ENCODE data around the gene SUMO4. TPM values are rescaled to one million over a fixed set of nuclear protein-coding genes. Genes with fewer than 3 reads are reported as not detected.

The SUMO4 gene
- total and polyA plus RNA-seq, 4 donors: 0.49 to 6.9 (median 2.9) TPM; not detected in 1

DNA sequence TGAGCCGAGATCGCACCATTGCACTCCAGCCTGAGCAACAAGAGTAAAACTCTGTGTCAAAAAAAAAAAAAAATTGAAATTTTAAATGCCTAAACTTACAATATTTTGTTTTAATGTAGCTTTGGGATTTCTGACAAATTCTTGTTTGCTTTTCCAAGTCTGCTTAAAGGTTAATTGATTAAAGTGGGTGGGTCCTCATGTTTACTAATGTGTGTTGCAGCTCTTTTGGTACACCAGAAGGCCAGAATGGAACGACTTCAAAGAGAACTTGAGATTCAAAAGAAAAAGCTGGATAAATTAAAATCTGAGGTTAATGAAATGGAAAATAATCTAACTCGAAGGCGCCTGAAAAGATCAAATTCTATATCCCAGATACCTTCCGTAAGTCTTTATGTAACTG, 2.7 kb upstream of the SUMO4 start:
- Histone ChIP-seq H3K4me1 (ENCODE audit: control insufficient read depth in 1 of 2, insufficient read depth in 2 of 2, low read length in 2 of 2) (no peaks in the 10 kb centered on the region), H3K4me3 (ENCODE audit: low read length in 2 of 2) (no peak overlapping the region), H3K27ac (ENCODE audit: low read depth in 1 of 2, low read length in 2 of 2) (no peak overlapping the region), H3K27me3 (ENCODE audit: control insufficient read depth in 1 of 2, insufficient read depth in 2 of 2, low read length in 1 of 2) (no peaks in the 10 kb centered on the region), H3K9me3 (ENCODE audit: control insufficient read depth, low read length) (no peaks in the 10 kb centered on the region), H3K36me3 (ENCODE audit: control insufficient read depth in 1 of 2, insufficient read depth in 2 of 2, low read length in 1 of 2) (peaks cover 0 to 4% of the 10 kb centered on the region in 2 donors)
- WGBS, 2 donors: 97% methylated on average over 6 of the region's 6 CpGs
- DNase-seq: no peak
- no peak for ATAC-seq (ENCODE audit: low FRiP score)
- intact Hi-C loops (cut with DNase I): no loop called here

DNA sequence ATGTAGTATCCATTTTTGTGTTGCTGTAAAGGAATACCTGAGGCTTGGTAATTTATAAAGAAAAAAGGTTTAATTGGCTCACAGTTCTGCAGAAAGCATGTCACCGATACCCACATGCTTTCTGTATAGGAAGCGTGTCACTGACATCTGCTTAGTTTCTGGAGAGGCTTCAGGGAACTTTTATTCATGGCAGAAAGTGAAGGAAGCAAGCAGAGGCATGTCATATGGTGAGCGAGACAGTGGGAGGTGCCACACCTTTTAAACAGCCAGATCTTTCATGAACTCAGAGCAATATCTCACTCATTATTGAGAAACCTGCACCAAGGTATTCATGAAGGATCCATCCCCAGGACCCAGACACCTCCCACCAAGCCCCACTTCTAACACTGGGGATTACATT, 3.5 kb downstream of the SUMO4 start:
- intact Hi-C loops (cut with DNase I): no loop called here
- Histone ChIP-seq H3K9me3 (ENCODE audit: control insufficient read depth, low read length) (no peaks in the 10 kb centered on the region), H3K36me3 (ENCODE audit: control insufficient read depth in 1 of 2, insufficient read depth in 2 of 2, low read length in 1 of 2) (peaks cover 4% of the 10 kb centered on the region in 2 donors), H3K4me1 (ENCODE audit: control insufficient read depth in 1 of 2, insufficient read depth in 2 of 2, low read length in 2 of 2) (no peaks in the 10 kb centered on the region), H3K27ac (ENCODE audit: low read depth in 1 of 2, low read length in 2 of 2) (no peak overlapping the region), H3K27me3 (ENCODE audit: control insufficient read depth in 1 of 2, insufficient read depth in 2 of 2, low read length in 1 of 2) (no peaks in the 10 kb centered on the region), H3K4me3 (ENCODE audit: low read length in 2 of 2) (no peak overlapping the region)
- WGBS, 2 donors: 98 to 100% methylated on average over 3 of the region's 3 CpGs
- ATAC-seq (ENCODE audit: low FRiP score) (no peak), DNase-seq (no peak)

DNA sequence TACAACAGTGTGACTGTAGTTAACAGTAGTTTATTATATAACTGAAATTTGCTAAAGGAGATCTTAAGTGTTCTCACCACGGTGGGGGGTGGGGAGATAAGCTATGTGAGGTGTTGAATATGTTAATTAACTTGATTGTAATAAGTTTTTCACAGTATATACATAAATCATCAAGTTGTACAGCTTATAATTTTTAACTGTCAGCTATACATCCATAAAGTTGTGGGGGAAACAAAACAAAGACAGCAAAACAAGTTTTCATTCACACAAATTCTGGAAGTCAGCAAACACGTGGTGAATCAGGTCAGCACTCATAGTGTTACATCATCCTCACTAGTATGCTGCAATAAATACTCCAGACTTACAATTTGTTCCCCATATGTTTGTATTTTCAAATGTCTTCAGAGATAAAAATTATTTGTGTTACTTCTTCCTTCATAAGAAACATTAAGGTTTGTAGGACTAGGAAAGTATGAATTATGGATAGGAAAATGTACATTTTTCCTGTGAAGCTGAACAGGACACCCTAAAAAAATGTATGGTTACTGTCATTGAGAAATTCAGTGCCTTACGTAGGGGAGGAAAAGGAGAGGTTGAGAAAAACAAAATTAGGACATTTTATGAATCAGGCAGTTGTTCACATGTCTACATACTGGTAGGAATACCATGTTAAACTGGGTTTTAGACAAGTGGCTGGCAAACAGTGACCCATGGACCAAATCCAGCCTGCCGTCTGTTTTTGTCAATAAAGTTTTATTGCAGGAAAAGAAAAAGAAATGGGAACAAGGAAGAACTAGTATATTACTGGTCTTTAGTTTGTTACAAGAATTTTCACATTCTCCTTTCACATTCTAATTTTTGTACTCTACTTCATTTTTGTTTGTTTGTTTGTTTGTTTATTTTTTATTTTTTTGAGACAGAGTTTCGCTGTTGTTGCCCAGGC, 6.0 kb downstream of the SUMO4 start:
- Histone ChIP-seq H3K4me1 (ENCODE audit: control insufficient read depth in 1 of 2, insufficient read depth in 2 of 2, low read length in 2 of 2) (no peaks in the 10 kb centered on the region), H3K27ac (ENCODE audit: low read depth in 1 of 2, low read length in 2 of 2) (no peak overlapping the region), H3K27me3 (ENCODE audit: control insufficient read depth in 1 of 2, insufficient read depth in 2 of 2, low read length in 1 of 2) (no peaks in the 10 kb centered on the region), H3K4me3 (ENCODE audit: low read length in 2 of 2) (no peak overlapping the region), H3K36me3 (ENCODE audit: control insufficient read depth in 1 of 2, insufficient read depth in 2 of 2, low read length in 1 of 2) (peaks cover 6 to 15% of the 10 kb centered on the region in 2 donors), H3K9me3 (ENCODE audit: control insufficient read depth, low read length) (no peaks in the 10 kb centered on the region)
- 86 to 87% methylated on average over 5 of the region's 5 CpGs for WGBS, 2 donors
- intact Hi-C loops (cut with DNase I): no loop called here
- no peak for ATAC-seq (ENCODE audit: low FRiP score)
- no peak for DNase-seq

DNA sequence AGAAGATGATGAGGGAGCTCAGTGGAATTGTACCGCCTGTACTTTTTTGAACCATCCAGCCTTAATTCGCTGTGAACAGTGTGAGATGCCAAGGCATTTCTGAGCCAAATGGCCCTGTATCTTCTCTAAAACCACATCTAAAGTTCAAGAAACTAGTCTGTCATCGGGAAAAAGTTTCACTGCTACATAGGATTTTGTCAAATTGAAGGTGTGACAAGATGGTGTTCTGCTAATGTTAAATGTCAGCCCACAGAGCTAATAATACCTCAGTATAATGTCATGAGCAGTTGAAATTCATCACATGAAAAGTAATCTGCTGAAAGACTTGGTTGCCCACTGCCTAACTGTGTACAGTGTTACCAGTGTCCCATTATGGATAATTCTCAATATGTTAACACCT, 9.6 kb downstream of the SUMO4 start:
- no peaks in the 10 kb centered on the region for H3K4me1 ChIP-seq (ENCODE audit: control insufficient read depth in 1 of 2, insufficient read depth in 2 of 2, low read length in 2 of 2)
- no peak for DNase-seq
- ATAC-seq (ENCODE audit: low FRiP score): no peak
- no peaks in the 10 kb centered on the region for H3K9me3 ChIP-seq (ENCODE audit: control insufficient read depth, low read length)
- no peak overlapping the region for H3K4me3 ChIP-seq (ENCODE audit: low read length in 2 of 2)
- peaks cover 6 to 11% of the 10 kb centered on the region in 2 donors for H3K36me3 ChIP-seq (ENCODE audit: control insufficient read depth in 1 of 2, insufficient read depth in 2 of 2, low read length in 1 of 2)
- H3K27ac ChIP-seq (ENCODE audit: low read depth in 1 of 2, low read length in 2 of 2): no peak overlapping the region
- H3K27me3 ChIP-seq (ENCODE audit: control insufficient read depth in 1 of 2, insufficient read depth in 2 of 2, low read length in 1 of 2): no peaks in the 10 kb centered on the region
- intact Hi-C loops (cut with DNase I): no loop called here
- 93 to 94% methylated on average over 3 of the region's 3 CpGs for WGBS, 2 donors

DNA sequence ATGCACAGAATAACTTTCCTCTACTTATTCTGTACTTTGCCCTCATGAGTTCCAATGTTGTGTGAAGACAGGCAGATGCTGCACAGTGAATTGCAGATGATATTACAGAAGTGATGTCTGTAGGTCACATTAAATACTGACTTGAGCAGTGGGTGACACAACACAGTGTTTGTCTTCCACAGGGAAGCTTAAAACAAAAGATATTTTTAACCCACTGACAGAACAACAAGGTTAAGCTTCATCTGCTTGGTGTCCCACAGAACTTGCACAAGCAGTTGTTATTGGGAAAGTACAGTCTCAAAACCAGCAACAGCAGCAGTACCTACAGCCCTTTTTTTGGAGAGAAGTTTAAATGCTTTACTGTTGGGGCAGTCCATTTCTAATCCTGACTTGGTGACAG, 10.5 kb downstream of the SUMO4 start:
- DNase-seq (no peak), ATAC-seq (ENCODE audit: low FRiP score) (no peak)
- no peak overlapping the region for H3K4me3 ChIP-seq (ENCODE audit: low read length in 2 of 2)
- no peak overlapping the region for H3K27ac ChIP-seq (ENCODE audit: low read depth in 1 of 2, low read length in 2 of 2)
- H3K27me3 ChIP-seq (ENCODE audit: control insufficient read depth in 1 of 2, insufficient read depth in 2 of 2, low read length in 1 of 2): no peaks in the 10 kb centered on the region
- no peaks in the 10 kb centered on the region for H3K9me3 ChIP-seq (ENCODE audit: control insufficient read depth, low read length)
- peaks cover 6 to 11% of the 10 kb centered on the region in 2 donors for H3K36me3 ChIP-seq (ENCODE audit: control insufficient read depth in 1 of 2, insufficient read depth in 2 of 2, low read length in 1 of 2)
- no peaks in the 10 kb centered on the region for H3K4me1 ChIP-seq (ENCODE audit: control insufficient read depth in 1 of 2, insufficient read depth in 2 of 2, low read length in 2 of 2)
- intact Hi-C loops (cut with DNase I): no loop called here

DNA sequence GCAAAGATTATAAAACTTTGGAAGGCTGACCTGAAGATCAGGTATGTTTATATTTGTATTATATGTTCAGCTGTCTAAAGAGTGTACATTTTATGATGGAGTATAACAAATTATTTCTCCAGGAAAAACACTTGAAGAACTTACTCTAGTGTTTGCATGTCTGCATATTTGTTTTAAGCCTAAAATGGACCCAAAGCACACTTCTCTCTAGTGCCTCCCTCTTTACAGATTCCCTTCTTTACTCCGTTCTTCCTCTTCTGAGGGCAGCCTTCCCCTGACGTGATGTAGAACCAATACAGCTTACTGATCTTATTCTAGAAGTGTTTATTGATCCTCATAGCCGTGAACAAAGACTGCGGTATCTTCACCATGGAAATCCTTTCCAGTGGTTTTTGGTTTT, 13.9 kb downstream of the SUMO4 start:
- Histone ChIP-seq H3K36me3 (ENCODE audit: control insufficient read depth in 1 of 2, insufficient read depth in 2 of 2, low read length in 1 of 2) (peaks cover 6 to 11% of the 10 kb centered on the region in 2 donors), H3K4me1 (ENCODE audit: control insufficient read depth in 1 of 2, insufficient read depth in 2 of 2, low read length in 2 of 2) (no peaks in the 10 kb centered on the region), H3K9me3 (ENCODE audit: control insufficient read depth, low read length) (no peaks in the 10 kb centered on the region), H3K27me3 (ENCODE audit: control insufficient read depth in 1 of 2, insufficient read depth in 2 of 2, low read length in 1 of 2) (no peaks in the 10 kb centered on the region), H3K27ac (ENCODE audit: low read depth in 1 of 2, low read length in 2 of 2) (no peak overlapping the region), H3K4me3 (ENCODE audit: low read length in 2 of 2) (no peak overlapping the region)
- no peak for ATAC-seq (ENCODE audit: low FRiP score)
- intact Hi-C loops (cut with DNase I): no loop called here
- WGBS, 2 donors: 68 to 93% methylated on average over 4 of the region's 4 CpGs
- no peak for DNase-seq

DNA sequence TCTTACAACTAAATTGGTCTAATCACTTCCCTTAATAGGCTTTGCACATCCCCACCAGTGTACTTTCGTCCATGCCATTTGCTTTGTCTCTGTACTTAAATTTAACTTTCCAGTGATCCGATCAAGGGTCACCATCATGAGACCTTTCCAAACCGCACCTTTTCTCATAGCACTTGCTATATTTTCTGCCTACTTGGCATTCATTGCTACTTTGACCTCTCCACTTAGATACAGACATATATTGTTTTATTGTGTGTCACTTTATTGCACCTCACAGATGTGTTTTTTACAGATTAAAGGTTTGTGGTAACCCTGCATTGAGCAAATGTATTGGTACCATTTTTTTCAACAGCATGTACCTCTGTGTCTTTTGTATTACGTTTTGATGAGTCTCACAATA, 14.8 kb downstream of the SUMO4 start:
- Histone ChIP-seq H3K36me3 (ENCODE audit: control insufficient read depth in 1 of 2, insufficient read depth in 2 of 2, low read length in 1 of 2) (peaks cover 6 to 8% of the 10 kb centered on the region in 2 donors), H3K27me3 (ENCODE audit: control insufficient read depth in 1 of 2, insufficient read depth in 2 of 2, low read length in 1 of 2) (no peaks in the 10 kb centered on the region), H3K4me3 (ENCODE audit: low read length in 2 of 2) (no peak overlapping the region), H3K9me3 (ENCODE audit: control insufficient read depth, low read length) (no peaks in the 10 kb centered on the region), H3K27ac (ENCODE audit: low read depth in 1 of 2, low read length in 2 of 2) (no peak overlapping the region), H3K4me1 (ENCODE audit: control insufficient read depth in 1 of 2, insufficient read depth in 2 of 2, low read length in 2 of 2) (no peaks in the 10 kb centered on the region)
- DNase-seq (no peak), ATAC-seq (ENCODE audit: low FRiP score) (no peak)
- intact Hi-C loops (cut with DNase I): no loop called here
- 90 to 97% methylated on average over 4 of the region's 4 CpGs for WGBS, 2 donors

DNA sequence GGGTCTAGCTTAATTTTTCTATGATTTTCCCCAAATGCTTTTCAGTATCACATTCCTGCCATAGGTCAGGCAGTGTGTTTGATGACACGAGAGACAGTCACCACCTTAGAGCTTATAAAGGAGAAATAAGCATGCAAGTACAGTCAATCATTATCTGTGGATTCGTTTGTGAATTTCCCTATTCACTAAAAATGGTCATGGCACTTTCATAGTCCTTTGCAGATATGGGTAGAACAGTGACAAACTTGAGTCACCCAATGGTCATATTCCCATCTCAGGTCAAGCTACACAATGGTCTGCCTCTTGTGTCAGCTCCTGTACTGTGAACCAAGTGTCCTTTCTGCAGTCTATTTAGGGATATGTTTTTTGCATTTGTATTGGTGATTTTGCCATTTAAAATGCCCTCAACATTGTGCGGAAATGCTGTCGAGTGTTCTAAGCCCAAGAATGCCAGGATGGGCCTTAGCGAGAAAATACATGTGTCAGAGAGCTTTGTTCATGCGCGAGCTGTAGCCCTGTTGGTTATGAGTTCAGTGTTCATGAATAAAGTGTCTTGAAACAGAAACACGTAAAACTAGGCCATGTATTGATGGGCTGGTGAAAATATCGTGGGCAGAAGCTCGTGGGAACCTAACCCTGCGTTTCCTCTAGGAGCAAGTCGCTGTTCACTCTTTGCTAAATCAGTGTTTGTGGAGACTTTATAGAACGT, 19.8 kb downstream of the SUMO4 start:
- DNase-seq: no peak
- H3K36me3 ChIP-seq (ENCODE audit: control insufficient read depth in 1 of 2, insufficient read depth in 2 of 2, low read length in 1 of 2): no peaks in the 10 kb centered on the region
- no peaks in the 10 kb centered on the region for H3K27me3 ChIP-seq (ENCODE audit: control insufficient read depth in 1 of 2, insufficient read depth in 2 of 2, low read length in 1 of 2)
- no peaks in the 10 kb centered on the region for H3K9me3 ChIP-seq (ENCODE audit: control insufficient read depth, low read length)
- no peaks in the 10 kb centered on the region for H3K4me1 ChIP-seq (ENCODE audit: control insufficient read depth in 1 of 2, insufficient read depth in 2 of 2, low read length in 2 of 2)
- no peak for ATAC-seq (ENCODE audit: low FRiP score)
- H3K4me3 ChIP-seq (ENCODE audit: low read length in 2 of 2): no peak overlapping the region
- 90 to 91% methylated on average over 13 of the region's 13 CpGs for WGBS, 2 donors
- no peak overlapping the region for H3K27ac ChIP-seq (ENCODE audit: low read depth in 1 of 2, low read length in 2 of 2)
- intact Hi-C loops (cut with DNase I): loop anchor here in 1 of 2 donors (5.0 kb wide), 1 partner anchor 103 kb away; the partner anchor contains the start of gene TAB2

Measured in aorta (tissue), 5 donors.